Glutamatergic neuron (in vitro differentiated cells): ENCODE data around the gene CABP4. TPM values are rescaled to one million over a fixed set of nuclear protein-coding genes. Genes with fewer than 3 reads are reported as not detected.
"Not testable (repeated sequence)": the region's sequence is repeated elsewhere in the genome, so short reads cannot be mapped to it uniquely, and the experiment has no call there.

Experiments
- DNase-seq: peaks from one replicate; pipeline ENCODE4 v3.0.0; 2022
- H3K27ac Mint-ChIP-seq: one replicate; pipeline ENCODE4 v1.8.0; 2020; ENCODE audit warnings: mild to moderate bottlenecking, mixed read lengths, inconsistent platforms; ENCODE audit not compliant: unreplicated experiment
- H3K27me3 Mint-ChIP-seq: one replicate; pipeline ENCODE4 v1.8.0; 2020; ENCODE audit warnings: mild to moderate bottlenecking, moderate library complexity, mixed read lengths, inconsistent platforms; ENCODE audit not compliant: unreplicated experiment
- H3K36me3 Mint-ChIP-seq: one replicate; pipeline ENCODE4 v1.8.0; 2020; ENCODE audit warnings: mild to moderate bottlenecking, mixed read lengths, inconsistent platforms; ENCODE audit not compliant: unreplicated experiment
- H3K4me1 Mint-ChIP-seq: one replicate; pipeline ENCODE4 v1.8.0; 2020; ENCODE audit warnings: mild to moderate bottlenecking, low read depth, mixed read lengths, inconsistent platforms; ENCODE audit not compliant: unreplicated experiment
- H3K4me3 Mint-ChIP-seq: one replicate; pipeline ENCODE4 v1.8.0; 2020; ENCODE audit warnings: mild to moderate bottlenecking, mixed read lengths, inconsistent platforms; ENCODE audit not compliant: unreplicated experiment
- H3K9me3 Mint-ChIP-seq: one replicate; pipeline ENCODE4 v1.8.0; 2020; ENCODE audit warnings: mild to moderate bottlenecking, moderate library complexity, mixed read lengths, inconsistent platforms; ENCODE audit not compliant: unreplicated experiment
- CTCF ChIP-seq: fragments of 200-600 bp; sonication (generic); IDR thresholded peaks from one replicate; pipeline ENCODE4 v1.5.0; 2021; ENCODE audit not compliant: partially characterized antibody, unreplicated experiment
- total RNA-seq: library from RNA; stranded (reverse); fragmentation: NEBNext Ultra II Directional; extraction: Animal tissue kit (Norgen Biotek cat#: 25700); gene quantifications from one replicate; pipeline ENCODE4 v1.2.1, GENCODE V29; 2021; ENCODE audit not compliant: unreplicated experiment

Gene CABP4
- total RNA-seq, 1 donor from 2014 or later = not detected

GRCh38 chr11:67423891-67424613 lies 31.1 kb upstream of the CABP4 start:
- no peak overlapping the region for H3K4me3 Mint-ChIP-seq
- no peak for TF ChIP-seq CTCF
- no peak overlapping the region for H3K27ac Mint-ChIP-seq

GRCh38 chr11:67427364-67427859 lies 27.7 kb upstream of the CABP4 start:
- H3K27me3 Mint-ChIP-seq, H3K4me1 Mint-ChIP-seq, H3K9me3 Mint-ChIP-seq, DNase-seq, H3K36me3 Mint-ChIP-seq: not testable (repeated sequence)
- H3K27ac Mint-ChIP-seq = peak overlapping the region; percentile 92
- peak overlapping the region; percentile 99 for H3K4me3 Mint-ChIP-seq

More at GRCh38 chr11:67423891-67424613, 31.1 kb upstream of the CABP4 start:
- peak; percentile 15 for DNase-seq
- Mint-ChIP-seq H3K36me3 (no peaks in the 10 kb centered on the region), H3K27me3 (peaks cover 4% of the 10 kb centered on the region), H3K4me1 (no peaks in the 10 kb centered on the region), H3K9me3 (peaks cover 7% of the 10 kb centered on the region)

- no peak for TF ChIP-seq CTCF
- H3K9me3 Mint-ChIP-seq = peaks cover 6% of the 10 kb centered on the region
These were observed 26.8 kb upstream of the CABP4 start, which contains the start of gene RPS6KB2 for GRCh38 chr11:67428052-67429001. RPS6KB2 (plus strand) TSS chr11:67428494; CDS start chr11:67428546, 52 bp downstream.

GRCh38 chr11:67429038-67429668 lies 26.0 kb upstream of the CABP4 start:
- DNase-seq = peak; percentile 4
- no peak for TF ChIP-seq CTCF
- Mint-ChIP-seq H3K4me3 (peak overlapping the region; percentile 99), H3K27ac (peak overlapping the region; percentile 94), H3K9me3 (peaks cover 6% of the 10 kb centered on the region), H3K27me3 (peaks cover 2% of the 10 kb centered on the region), H3K36me3 (no peaks in the 10 kb centered on the region), H3K4me1 (no peaks in the 10 kb centered on the region)

More at GRCh38 chr11:67428052-67429001, 26.8 kb upstream of the CABP4 start, which contains the start of gene RPS6KB2:
- Mint-ChIP-seq H3K4me3 (peak within 1 kb of the TSS; percentile 99), H3K27me3 (peaks cover 2% of the 10 kb centered on the region), H3K27ac (peak within 1 kb of the TSS; percentile 94), H3K4me1 (no peaks in the 10 kb centered on the region), H3K36me3 (no peaks in the 10 kb centered on the region)
- DNase-seq = peak; percentile 99

GRCh38 chr11:67429722-67430121 lies 25.4 kb upstream of the CABP4 start:
- peaks cover 6% of the 10 kb centered on the region for H3K9me3 Mint-ChIP-seq
- H3K36me3 Mint-ChIP-seq = no peaks in the 10 kb centered on the region
- no peak overlapping the region for H3K27ac Mint-ChIP-seq
- no peak for TF ChIP-seq CTCF
- peaks cover 2% of the 10 kb centered on the region for H3K27me3 Mint-ChIP-seq
- H3K4me3 Mint-ChIP-seq = peak overlapping the region; percentile 34
- DNase-seq = no peak
- H3K4me1 Mint-ChIP-seq = no peaks in the 10 kb centered on the region
